GM23338 (cell line): ENCODE results near the gene SMC5. TPM values are rescaled to one million over a fixed set of nuclear protein-coding genes. Genes with fewer than 3 reads are reported as not detected.

Experiments used
- ATAC-seq: fragments of 200-7000 bp; cut with Tn5 transposase; 3 replicates; pipeline ENCODE4 v1.9.1; 2020
- DNase-seq: peaks from one replicate; pipeline ENCODE4 v3.0.0-alpha.2; 2015; ENCODE audit warnings: low spot score
- H2AFZ ChIP-seq: fragments of 200-600 bp; sonication (generic); 2 replicates; pipeline ENCODE4 v1.8.0; 2016; ENCODE audit warnings: antibody characterized with exemption, mild to moderate bottlenecking, moderate library complexity
- H3F3A ChIP-seq: fragments of 200-600 bp; sonication (generic); replicated peaks from 2 replicates; pipeline ENCODE4 v1.8.0; 2017; ENCODE audit warnings: antibody characterized with exemption, mixed run types, low read depth
- H3K27ac ChIP-seq: fragments of 200-600 bp; sonication (generic); 2 replicates; pipeline ENCODE4 v1.6.1; 2016; ENCODE audit warnings: low read depth
- H3K27me3 ChIP-seq: fragments of 200-600 bp; sonication (generic); 2 replicates; pipeline ENCODE4 v1.8.0; 2016; ENCODE audit warnings: mild to moderate bottlenecking, mixed run types, moderate library complexity; ENCODE audit not compliant: insufficient read depth
- H3K36me3 ChIP-seq: fragments of 200-600 bp; sonication (generic); 2 replicates; pipeline ENCODE4 v1.8.0; 2016; ENCODE audit warnings: mild to moderate bottlenecking; ENCODE audit not compliant: insufficient read depth
- H3K4me1 ChIP-seq: fragments of 200-600 bp; sonication (generic); 2 replicates; pipeline ENCODE4 v1.8.0; 2016; ENCODE audit warnings: mild to moderate bottlenecking, moderate library complexity; ENCODE audit not compliant: insufficient read depth
- H3K4me2 ChIP-seq: fragments of 200-600 bp; sonication (generic); 2 replicates; pipeline ENCODE4 v1.7.1; 2017; ENCODE audit warnings: mixed run types
- H3K4me3 ChIP-seq: fragments of 200-600 bp; sonication (generic); 2 replicates; pipeline ENCODE4 v1.6.1; 2016; ENCODE audit warnings: mixed run types
- H3K79me2 ChIP-seq: fragments of 200-600 bp; sonication (generic); replicated peaks from 2 replicates; pipeline ENCODE4 v1.8.0; 2017; ENCODE audit warnings: mild to moderate bottlenecking; ENCODE audit not compliant: insufficient read depth
- H3K9me2 ChIP-seq: fragments of 200-600 bp; sonication (generic); 2 replicates; pipeline ENCODE4 v1.8.0; 2017; ENCODE audit not compliant: insufficient read depth
- H4K20me1 ChIP-seq: fragments of 200-600 bp; sonication (generic); replicated peaks from 2 replicates; pipeline ENCODE4 v1.8.0; 2017; ENCODE audit warnings: mild to moderate bottlenecking; ENCODE audit not compliant: insufficient read depth
- H3K27ac Mint-ChIP-seq: 2 replicates; pipeline ENCODE4 v1.8.0; 2020; ENCODE audit warnings: inconsistent platforms, mild to moderate bottlenecking, moderate library complexity, mixed read lengths
- H3K27me3 Mint-ChIP-seq: 3 replicates; pipeline ENCODE4 v1.8.0; 2022; ENCODE audit warnings: low read depth, mild to moderate bottlenecking, moderate library complexity, mixed read lengths, inconsistent platforms; ENCODE audit not compliant: insufficient read depth, poor library complexity
- H3K36me3 Mint-ChIP-seq: 3 replicates; pipeline ENCODE4 v1.8.0; 2021; ENCODE audit warnings: low read depth, mild to moderate bottlenecking, inconsistent platforms, moderate library complexity, mixed read lengths
- H3K4me1 Mint-ChIP-seq: 3 replicates; pipeline ENCODE4 v1.8.0; 2020; ENCODE audit warnings: mild to moderate bottlenecking, inconsistent platforms, mixed read lengths
- H3K4me3 Mint-ChIP-seq: 3 replicates; pipeline ENCODE4 v1.8.0; 2021; ENCODE audit warnings: moderate library complexity, mild to moderate bottlenecking, inconsistent platforms, mixed read lengths
- H3K9me3 Mint-ChIP-seq: 3 replicates; pipeline ENCODE4 v1.8.0; 2020; ENCODE audit warnings: moderate library complexity, mild to moderate bottlenecking, inconsistent platforms, mixed read lengths
- polyA plus RNA-seq: library from polyadenylated mRNA; unstranded; fragments of >200 nt; fragmentation: Nextera tagmentation; extraction: Ambion mirVana; gene quantifications from 2 replicates; pipeline ENCODE4 v1.2.1, GENCODE V29; 2016
- total RNA-seq: library from RNA; depleted of rRNA; stranded (reverse); fragments of >200 nt; shearing (Covaris generic); gene quantifications from 2 replicates; pipeline ENCODE4 v1.2.3, GENCODE V29; 2014
- TF ChIP-seq, protein P1 (sequence below): IDR thresholded peaks from 2 replicates; pipeline ENCODE4 v1.6.1; 2016; ENCODE audit warnings: antibody characterized with exemption
- TF ChIP-seq, protein P2 (sequence below): fragments of 250-450 bp; sonication (Bioruptor Pico); IDR thresholded peaks from 2 replicates; pipeline ENCODE4 v1.5.0; 2020; ENCODE audit warnings: mild to moderate bottlenecking, moderate library complexity

The SMC5 gene
- total and polyA plus RNA-seq, 2 experiments from 2014 or later, result 27.9 to 29.0 TPM

DNA sequence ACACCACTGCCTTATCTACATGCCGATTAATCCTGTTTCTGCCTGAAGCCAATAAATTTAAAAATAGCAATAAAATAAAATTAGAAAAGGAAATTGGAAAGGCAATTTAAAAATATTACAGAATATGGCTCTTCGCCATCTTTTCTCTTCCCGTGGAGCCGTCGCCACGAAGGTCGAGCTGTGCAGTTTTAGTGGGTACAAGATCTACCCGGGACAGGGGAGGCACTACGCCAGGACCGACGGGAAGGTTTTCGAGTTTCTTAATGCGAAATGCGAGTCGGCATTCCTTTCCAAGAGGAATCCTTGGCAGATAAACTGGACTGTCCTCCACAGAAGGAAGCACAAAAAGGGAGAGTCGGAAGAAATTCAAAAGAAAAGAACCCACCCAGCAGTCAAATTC lies 41.7 kb upstream of the SMC5 start:
- H3K9me3 Mint-ChIP-seq, result peaks cover 25% of the 10 kb centered on the region

More for the DNA sequence above, 41.7 kb upstream of the SMC5 start:
- no peak overlapping the region for H2AFZ ChIP-seq
- H3K27me3 ChIP-seq, result no peaks in the 10 kb centered on the region
- H3K4me2 ChIP-seq, result no peak overlapping the region
- no peaks in the 10 kb centered on the region for H3K4me1 Mint-ChIP-seq
- H4K20me1 ChIP-seq, result no peaks in the 10 kb centered on the region
- TF ChIP-seq, protein P1, sequence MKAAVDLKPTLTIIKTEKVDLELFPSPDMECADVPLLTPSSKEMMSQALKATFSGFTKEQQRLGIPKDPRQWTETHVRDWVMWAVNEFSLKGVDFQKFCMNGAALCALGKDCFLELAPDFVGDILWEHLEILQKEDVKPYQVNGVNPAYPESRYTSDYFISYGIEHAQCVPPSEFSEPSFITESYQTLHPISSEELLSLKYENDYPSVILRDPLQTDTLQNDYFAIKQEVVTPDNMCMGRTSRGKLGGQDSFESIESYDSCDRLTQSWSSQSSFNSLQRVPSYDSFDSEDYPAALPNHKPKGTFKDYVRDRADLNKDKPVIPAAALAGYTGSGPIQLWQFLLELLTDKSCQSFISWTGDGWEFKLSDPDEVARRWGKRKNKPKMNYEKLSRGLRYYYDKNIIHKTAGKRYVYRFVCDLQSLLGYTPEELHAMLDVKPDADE, result no peak
- TF ChIP-seq, protein P2, sequence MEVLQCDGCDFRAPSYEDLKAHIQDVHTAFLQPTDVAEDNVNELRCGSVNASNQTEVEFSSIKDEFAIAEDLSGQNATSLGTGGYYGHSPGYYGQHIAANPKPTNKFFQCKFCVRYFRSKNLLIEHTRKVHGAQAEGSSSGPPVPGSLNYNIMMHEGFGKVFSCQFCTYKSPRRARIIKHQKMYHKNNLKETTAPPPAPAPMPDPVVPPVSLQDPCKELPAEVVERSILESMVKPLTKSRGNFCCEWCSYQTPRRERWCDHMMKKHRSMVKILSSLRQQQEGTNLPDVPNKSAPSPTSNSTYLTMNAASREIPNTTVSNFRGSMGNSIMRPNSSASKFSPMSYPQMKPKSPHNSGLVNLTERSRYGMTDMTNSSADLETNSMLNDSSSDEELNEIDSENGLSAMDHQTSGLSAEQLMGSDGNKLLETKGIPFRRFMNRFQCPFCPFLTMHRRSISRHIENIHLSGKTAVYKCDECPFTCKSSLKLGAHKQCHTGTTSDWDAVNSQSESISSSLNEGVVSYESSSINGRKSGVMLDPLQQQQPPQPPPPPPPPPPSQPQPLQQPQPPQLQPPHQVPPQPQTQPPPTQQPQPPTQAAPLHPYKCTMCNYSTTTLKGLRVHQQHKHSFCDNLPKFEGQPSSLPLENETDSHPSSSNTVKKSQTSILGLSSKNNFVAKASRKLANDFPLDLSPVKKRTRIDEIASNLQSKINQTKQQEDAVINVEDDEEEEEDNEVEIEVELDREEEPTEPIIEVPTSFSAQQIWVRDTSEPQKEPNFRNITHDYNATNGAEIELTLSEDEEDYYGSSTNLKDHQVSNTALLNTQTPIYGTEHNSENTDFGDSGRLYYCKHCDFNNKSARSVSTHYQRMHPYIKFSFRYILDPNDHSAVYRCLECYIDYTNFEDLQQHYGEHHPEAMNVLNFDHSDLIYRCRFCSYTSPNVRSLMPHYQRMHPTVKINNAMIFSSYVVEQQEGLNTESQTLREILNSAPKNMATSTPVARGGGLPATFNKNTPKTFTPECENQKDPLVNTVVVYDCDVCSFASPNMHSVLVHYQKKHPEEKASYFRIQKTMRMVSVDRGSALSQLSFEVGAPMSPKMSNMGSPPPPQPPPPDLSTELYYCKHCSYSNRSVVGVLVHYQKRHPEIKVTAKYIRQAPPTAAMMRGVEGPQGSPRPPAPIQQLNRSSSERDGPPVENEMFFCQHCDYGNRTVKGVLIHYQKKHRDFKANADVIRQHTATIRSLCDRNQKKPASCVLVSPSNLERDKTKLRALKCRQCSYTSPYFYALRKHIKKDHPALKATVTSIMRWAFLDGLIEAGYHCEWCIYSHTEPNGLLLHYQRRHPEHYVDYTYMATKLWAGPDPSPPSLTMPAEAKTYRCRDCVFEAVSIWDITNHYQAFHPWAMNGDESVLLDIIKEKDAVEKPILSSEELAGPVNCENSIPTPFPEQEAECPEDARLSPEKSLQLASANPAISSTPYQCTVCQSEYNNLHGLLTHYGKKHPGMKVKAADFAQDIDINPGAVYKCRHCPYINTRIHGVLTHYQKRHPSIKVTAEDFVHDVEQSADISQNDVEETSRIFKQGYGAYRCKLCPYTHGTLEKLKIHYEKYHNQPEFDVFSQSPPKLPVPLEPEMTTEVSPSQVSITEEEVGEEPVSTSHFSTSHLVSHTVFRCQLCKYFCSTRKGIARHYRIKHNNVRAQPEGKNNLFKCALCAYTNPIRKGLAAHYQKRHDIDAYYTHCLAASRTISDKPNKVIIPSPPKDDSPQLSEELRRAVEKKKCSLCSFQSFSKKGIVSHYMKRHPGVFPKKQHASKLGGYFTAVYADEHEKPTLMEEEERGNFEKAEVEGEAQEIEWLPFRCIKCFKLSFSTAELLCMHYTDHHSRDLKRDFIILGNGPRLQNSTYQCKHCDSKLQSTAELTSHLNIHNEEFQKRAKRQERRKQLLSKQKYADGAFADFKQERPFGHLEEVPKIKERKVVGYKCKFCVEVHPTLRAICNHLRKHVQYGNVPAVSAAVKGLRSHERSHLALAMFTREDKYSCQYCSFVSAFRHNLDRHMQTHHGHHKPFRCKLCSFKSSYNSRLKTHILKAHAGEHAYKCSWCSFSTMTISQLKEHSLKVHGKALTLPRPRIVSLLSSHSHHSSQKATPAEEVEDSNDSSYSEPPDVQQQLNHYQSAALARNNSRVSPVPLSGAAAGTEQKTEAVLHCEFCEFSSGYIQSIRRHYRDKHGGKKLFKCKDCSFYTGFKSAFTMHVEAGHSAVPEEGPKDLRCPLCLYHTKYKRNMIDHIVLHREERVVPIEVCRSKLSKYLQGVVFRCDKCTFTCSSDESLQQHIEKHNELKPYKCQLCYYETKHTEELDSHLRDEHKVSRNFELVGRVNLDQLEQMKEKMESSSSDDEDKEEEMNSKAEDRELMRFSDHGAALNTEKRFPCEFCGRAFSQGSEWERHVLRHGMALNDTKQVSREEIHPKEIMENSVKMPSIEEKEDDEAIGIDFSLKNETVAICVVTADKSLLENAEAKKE (CRISPR knock-in tag), result no peak
- H3K27me3 Mint-ChIP-seq, result no peaks in the 10 kb centered on the region
- DNase-seq (no peak), ATAC-seq (no peak)
- peaks cover 25% of the 10 kb centered on the region for H3K36me3 Mint-ChIP-seq
- H3K4me3 Mint-ChIP-seq, result no peak overlapping the region
- H3K27ac Mint-ChIP-seq, result no peak overlapping the region
- H3K79me2 ChIP-seq, result no peaks in the 10 kb centered on the region
- no peaks in the 10 kb centered on the region for H3F3A ChIP-seq
- peaks cover 9% of the 10 kb centered on the region for H3K36me3 ChIP-seq
- no peaks in the 10 kb centered on the region for H3K4me1 ChIP-seq
- H3K9me2 ChIP-seq, result peaks cover 4% of the 10 kb centered on the region; the same call in 1 of the 2 replicates
- no peak overlapping the region for H3K4me3 ChIP-seq
- H3K27ac ChIP-seq, result no peak overlapping the region
